Nephron (organoid): Measurements from ENCODE around the gene C11orf71.

ENCODE experiments used
- H3K27ac Mint-ChIP-seq, 3 experiments: 2 replicates each; pipeline ENCODE4 v1.8.0; 2020; ENCODE audit warnings: mixed read lengths in 3 of 3, mild to moderate bottlenecking in 2 of 3, moderate library complexity in 1 of 3
- H3K27me3 Mint-ChIP-seq: 2 replicates; pipeline ENCODE4 v1.8.0; 2021; ENCODE audit warnings: low read depth, mild to moderate bottlenecking, moderate library complexity, mixed read lengths
- H3K36me3 Mint-ChIP-seq: 2 replicates; pipeline ENCODE4 v1.8.0; 2020; ENCODE audit warnings: low read depth, mixed read lengths
- H3K4me1 Mint-ChIP-seq: 2 replicates; pipeline ENCODE4 v1.8.0; 2020; ENCODE audit warnings: mixed read lengths
- H3K4me3 Mint-ChIP-seq, 3 experiments: 2 replicates each; pipeline ENCODE4 v1.8.0; 2020; ENCODE audit warnings: mild to moderate bottlenecking in 3 of 3, mixed read lengths in 3 of 3, moderate library complexity in 2 of 3
- H3K9me3 Mint-ChIP-seq: 2 replicates; pipeline ENCODE4 v1.8.0; 2020; ENCODE audit warnings: mixed read lengths
- CTCF ChIP-seq, 3 experiments: fragments of 200-600 bp; sonication (generic); IDR thresholded peaks; one replicate each; pipeline ENCODE4 v1.5.0; 2021; ENCODE audit warnings: antibody characterized with exemption in 3 of 3; ENCODE audit not compliant: unreplicated experiment in 3 of 3

The C11orf71 gene

GRCh38 chr11:114386131-114386530 lies 14.2 kb downstream of the C11orf71 start:
- H3K9me3 Mint-ChIP-seq, result peaks cover 5% of the 10 kb centered on the region
- H3K27me3 Mint-ChIP-seq, result no peaks in the 10 kb centered on the region
- no peak for TF ChIP-seq CTCF (IDR thresholded peaks at IDR 0.05; ENCODE audit: unreplicated experiment in 3 of 3)
- no peak overlapping the region for H3K4me3 Mint-ChIP-seq
- H3K27ac Mint-ChIP-seq, result peak overlapping the region in 1 of 3 experiments; percentile 68
- H3K36me3 Mint-ChIP-seq, result no peaks in the 10 kb centered on the region
- H3K4me1 Mint-ChIP-seq, result peaks cover 6% of the 10 kb centered on the region

DNA sequence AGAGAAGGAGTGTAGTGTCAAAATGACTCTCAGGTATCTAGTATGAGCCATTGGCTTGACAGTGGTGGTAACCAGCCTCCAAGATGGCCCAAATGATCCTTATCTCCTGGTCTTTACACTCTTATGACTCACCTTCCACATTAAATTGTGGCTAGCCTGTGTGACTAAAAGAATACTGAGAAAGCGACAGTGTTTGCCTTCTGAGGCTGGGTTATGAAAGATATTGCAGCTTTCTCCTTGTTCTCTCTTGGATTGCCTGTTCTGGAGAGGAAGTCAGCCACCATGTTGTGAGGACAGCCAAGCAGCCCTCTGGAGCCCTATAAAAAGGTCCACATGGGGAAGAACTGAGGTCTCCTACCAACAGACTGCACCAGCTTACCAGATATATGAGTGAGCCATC lies 15.8 kb downstream of the C11orf71 start:
- no peak for TF ChIP-seq CTCF (IDR thresholded peaks at IDR 0.05; ENCODE audit: unreplicated experiment in 3 of 3)
- Mint-ChIP-seq H3K9me3 (peaks cover 5% of the 10 kb centered on the region), H3K27ac (no peak overlapping the region), H3K4me3 (no peak overlapping the region), H3K36me3 (no peaks in the 10 kb centered on the region), H3K27me3 (peaks cover 3% of the 10 kb centered on the region), H3K4me1 (peaks cover 6% of the 10 kb centered on the region)

- no peaks in the 10 kb centered on the region for H3K36me3 Mint-ChIP-seq
- peaks cover 5% of the 10 kb centered on the region for H3K9me3 Mint-ChIP-seq
- H3K4me3 Mint-ChIP-seq, result no peak overlapping the region
- TF ChIP-seq CTCF (IDR thresholded peaks at IDR 0.05; ENCODE audit: unreplicated experiment in 3 of 3), result no peak
- H3K27ac Mint-ChIP-seq, result no peak overlapping the region
- H3K27me3 Mint-ChIP-seq, result peaks cover 5% of the 10 kb centered on the region
- peaks cover 6% of the 10 kb centered on the region for H3K4me1 Mint-ChIP-seq
These were observed 17.8 kb downstream of the C11orf71 start for GRCh38 chr11:114382509-114382908.

DNA sequence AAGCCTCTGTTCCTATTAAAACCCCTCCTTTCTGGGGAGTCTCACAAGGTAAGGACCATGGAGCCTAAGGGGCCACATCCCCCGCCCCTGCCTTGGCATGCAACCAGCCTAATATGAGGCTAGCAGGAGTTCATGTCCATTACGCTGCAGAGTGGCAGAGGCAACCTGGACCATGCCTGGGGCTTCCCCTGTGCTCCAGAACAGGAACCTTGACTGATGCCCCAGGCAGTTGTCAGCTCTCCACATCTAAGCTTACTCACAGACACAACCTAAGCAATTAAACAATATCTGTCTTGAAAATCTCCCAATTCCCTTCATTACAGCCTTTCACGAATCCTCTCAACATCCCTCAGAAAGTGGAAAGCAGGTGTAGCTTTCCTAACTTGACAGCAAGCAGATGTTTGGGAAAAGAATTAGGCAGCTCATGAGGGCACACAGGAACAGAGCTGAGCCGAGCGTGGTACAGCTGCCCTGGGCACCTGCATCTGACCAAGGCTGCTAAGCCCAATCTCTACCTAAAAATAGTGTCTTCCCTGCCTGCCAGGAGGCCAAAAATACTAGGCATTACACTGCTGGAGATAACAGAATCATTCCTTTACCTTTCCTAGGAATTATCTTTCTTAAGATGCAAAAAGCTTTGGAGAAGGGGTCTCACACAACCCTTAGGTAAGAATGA lies 20.8 kb downstream of the C11orf71 start:
- no peak for TF ChIP-seq CTCF (IDR thresholded peaks at IDR 0.05; ENCODE audit: unreplicated experiment in 3 of 3)
- Mint-ChIP-seq H3K4me3 (no peak overlapping the region), H3K27me3 (peaks cover 10% of the 10 kb centered on the region), H3K9me3 (peaks cover 5% of the 10 kb centered on the region), H3K27ac (no peak overlapping the region), H3K4me1 (no peaks in the 10 kb centered on the region), H3K36me3 (no peaks in the 10 kb centered on the region)

GRCh38 chr11:114377612-114378267 lies 22.6 kb downstream of the C11orf71 start:
- Mint-ChIP-seq H3K4me1 (no peaks in the 10 kb centered on the region), H3K27me3 (peaks cover 10% of the 10 kb centered on the region), H3K27ac (no peak overlapping the region), H3K36me3 (no peaks in the 10 kb centered on the region), H3K4me3 (no peak overlapping the region), H3K9me3 (no peaks in the 10 kb centered on the region)
- TF ChIP-seq CTCF (IDR thresholded peaks at IDR 0.05; ENCODE audit: unreplicated experiment in 3 of 3), result no peak

GRCh38 chr11:114375052-114375451 lies 25.3 kb downstream of the C11orf71 start:
- Mint-ChIP-seq H3K27me3 (peaks cover 10% of the 10 kb centered on the region), H3K4me3 (no peak overlapping the region), H3K36me3 (no peaks in the 10 kb centered on the region), H3K4me1 (no peaks in the 10 kb centered on the region), H3K27ac (no peak overlapping the region), H3K9me3 (no peaks in the 10 kb centered on the region)
- no peak for TF ChIP-seq CTCF (IDR thresholded peaks at IDR 0.05; ENCODE audit: unreplicated experiment in 3 of 3)
